Brain microvascular endothelial cell (primary cell): ENCODE measurements around the gene TBCA.
A peak's percentile ranks its signal among the peaks of the same experiment; 100 is the strongest.

Source experiments
- DNase-seq: peaks from one replicate; pipeline ENCODE4 v3.0.0-alpha.2; 2020
- H3K27ac ChIP-seq: fragments of 250-450 bp; sonication (Bioruptor Pico); 2 replicates; pipeline ENCODE4 v1.5.1; 2020; ENCODE audit warnings: mild to moderate bottlenecking, moderate library complexity
- H3K27me3 ChIP-seq: fragments of 250-450 bp; sonication (Bioruptor Pico); replicated peaks from 2 replicates; pipeline ENCODE4 v1.5.1; 2020; ENCODE audit warnings: mild to moderate bottlenecking
- H3K36me3 ChIP-seq: fragments of 250-450 bp; sonication (Bioruptor Pico); replicated peaks from 2 replicates; pipeline ENCODE4 v1.5.1; 2020; ENCODE audit warnings: mild to moderate bottlenecking
- H3K4me3 ChIP-seq: 2 replicates; pipeline ENCODE4 v1.5.1; 2011; ENCODE audit warnings: low read depth, mild to moderate bottlenecking, control low read depth, low read length, moderate library complexity
- in situ Hi-C: cut with HindIII; loops from 2 replicates; pipeline ENCODE4 v1.10.0; 2017; ENCODE audit warnings: low sequenced_read_pairs, low pct_ligation_motif_present
- TF ChIP-seq, protein P1 (sequence below): IDR thresholded peaks from 2 replicates; pipeline ENCODE4 v1.5.1; 2011; ENCODE audit warnings: low read depth, mild to moderate bottlenecking, moderate library complexity, low read length, control low read depth, inconsistent platforms; ENCODE audit errors: missing control alignments

Gene TBCA

DNA sequence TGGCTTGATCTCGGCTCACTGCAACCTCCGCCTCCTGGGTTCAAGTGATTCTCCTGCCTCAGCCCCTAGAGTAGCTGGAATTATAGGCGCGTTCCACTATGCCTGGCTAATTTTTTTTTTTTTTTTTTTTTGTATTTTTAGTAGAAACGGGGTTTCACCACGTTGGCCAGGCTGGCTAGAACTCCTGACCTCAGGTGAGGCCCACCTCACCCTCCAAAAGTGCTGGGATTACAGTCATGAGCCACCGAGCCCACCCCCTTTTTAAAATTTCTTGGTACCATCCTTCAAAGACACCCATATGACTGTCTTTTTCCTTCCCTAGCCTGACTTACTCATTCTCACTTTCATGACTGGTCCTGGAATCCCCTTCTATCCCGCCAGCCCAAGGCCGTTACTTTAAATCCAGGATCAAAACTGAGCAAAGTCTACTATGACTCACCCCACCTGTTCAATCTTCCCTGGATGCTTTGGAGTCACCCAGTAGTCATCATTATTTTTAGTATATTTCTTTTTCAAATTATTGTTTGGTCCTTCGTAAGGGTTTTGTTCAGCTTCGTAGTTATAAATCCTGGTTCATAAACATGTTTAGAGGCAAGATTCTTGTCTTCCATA is 1.2 kb upstream of the TBCA start:
- TF ChIP-seq, protein P1, sequence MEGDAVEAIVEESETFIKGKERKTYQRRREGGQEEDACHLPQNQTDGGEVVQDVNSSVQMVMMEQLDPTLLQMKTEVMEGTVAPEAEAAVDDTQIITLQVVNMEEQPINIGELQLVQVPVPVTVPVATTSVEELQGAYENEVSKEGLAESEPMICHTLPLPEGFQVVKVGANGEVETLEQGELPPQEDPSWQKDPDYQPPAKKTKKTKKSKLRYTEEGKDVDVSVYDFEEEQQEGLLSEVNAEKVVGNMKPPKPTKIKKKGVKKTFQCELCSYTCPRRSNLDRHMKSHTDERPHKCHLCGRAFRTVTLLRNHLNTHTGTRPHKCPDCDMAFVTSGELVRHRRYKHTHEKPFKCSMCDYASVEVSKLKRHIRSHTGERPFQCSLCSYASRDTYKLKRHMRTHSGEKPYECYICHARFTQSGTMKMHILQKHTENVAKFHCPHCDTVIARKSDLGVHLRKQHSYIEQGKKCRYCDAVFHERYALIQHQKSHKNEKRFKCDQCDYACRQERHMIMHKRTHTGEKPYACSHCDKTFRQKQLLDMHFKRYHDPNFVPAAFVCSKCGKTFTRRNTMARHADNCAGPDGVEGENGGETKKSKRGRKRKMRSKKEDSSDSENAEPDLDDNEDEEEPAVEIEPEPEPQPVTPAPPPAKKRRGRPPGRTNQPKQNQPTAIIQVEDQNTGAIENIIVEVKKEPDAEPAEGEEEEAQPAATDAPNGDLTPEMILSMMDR: no peak
- DNase-seq: no peak
- in situ Hi-C loops: no loop called here
- H3K27me3 ChIP-seq: no peaks in the 10 kb centered on the region
- no peaks in the 10 kb centered on the region for H3K36me3 ChIP-seq
- H3K4me3 ChIP-seq: no peak overlapping the region
- H3K27ac ChIP-seq: no peak overlapping the region

DNA sequence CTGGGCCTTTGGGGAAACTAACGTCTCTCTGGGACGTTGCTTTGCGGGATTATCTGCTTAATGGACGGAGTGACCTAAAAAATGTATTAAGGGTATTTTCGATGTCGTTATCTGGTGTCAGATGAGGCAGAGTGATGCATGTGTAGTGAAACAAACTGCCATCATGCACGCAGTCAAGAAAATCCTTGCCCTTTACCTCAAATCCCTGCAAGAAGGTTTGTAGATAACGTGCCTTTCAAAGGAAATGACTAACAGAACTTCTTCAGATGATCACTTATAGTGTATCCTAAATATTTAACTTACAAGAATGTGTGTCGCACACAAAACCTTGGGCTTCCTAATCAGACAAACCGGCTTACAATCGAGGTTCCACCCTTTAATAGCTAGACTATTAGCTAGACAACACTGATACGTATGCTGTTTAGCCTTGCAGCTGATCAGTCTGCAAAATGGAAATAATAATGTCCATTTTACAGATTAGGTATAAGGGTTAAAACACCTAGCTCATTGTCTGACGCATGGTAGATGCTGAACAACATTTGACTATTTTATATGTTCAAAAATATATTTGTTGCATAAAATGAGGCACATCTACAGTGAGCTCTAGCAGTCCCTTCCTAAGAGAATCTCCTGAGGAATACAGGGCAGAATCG is 541 bp upstream of the TBCA start:
- in situ Hi-C loops: no loop called here

DNA sequence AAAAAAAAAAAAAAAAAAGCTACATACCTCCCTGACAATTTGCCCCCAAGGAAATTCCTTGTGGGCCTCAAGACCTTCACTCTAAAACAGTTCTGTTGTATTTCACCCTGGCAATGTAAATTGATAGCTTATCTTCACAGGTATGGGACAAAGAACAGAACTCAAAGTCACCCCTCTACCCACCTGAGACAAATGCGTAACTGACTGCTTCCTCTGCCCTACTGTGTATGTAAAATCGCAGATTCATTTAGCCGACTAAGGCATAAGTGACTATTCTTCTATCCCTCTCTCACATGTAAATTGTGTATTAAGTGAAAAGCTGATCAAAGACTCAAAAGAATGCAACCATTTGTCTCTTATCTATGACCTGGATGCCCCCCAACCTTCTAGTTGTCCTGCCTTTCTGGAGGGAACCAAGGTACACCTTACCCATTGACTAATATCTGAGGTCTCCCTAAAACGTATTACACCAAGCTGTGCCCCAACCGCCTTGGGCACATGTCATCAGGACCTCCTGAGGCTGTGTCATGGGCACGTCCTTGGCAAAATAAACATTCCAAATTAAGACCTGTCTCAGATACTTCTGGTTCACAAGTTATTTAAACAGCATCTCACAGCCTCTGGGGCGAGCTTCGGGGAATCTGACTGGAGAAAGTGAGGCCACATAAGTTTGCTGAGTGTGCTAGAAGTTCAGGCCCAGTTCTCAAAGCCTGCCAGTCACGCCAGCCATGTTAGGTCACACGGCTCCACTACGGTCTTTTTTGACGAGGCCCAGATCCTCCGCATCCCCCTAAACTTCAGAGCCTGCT is 954 bp downstream of the TBCA start:
- H3K27me3 ChIP-seq: no peaks in the 10 kb centered on the region
- H3K27ac ChIP-seq: peak overlapping the region; percentile 93
- in situ Hi-C loops: no loop called here
- no peaks in the 10 kb centered on the region for H3K36me3 ChIP-seq
- H3K4me3 ChIP-seq: peak overlapping the region; percentile 81
- TF ChIP-seq, protein P1: no peak
- peak; percentile 42 for DNase-seq

More for the DNA sequence above, 541 bp upstream of the TBCA start:
- H3K27me3 ChIP-seq: no peaks in the 10 kb centered on the region
- peak overlapping the region; percentile 93 for H3K27ac ChIP-seq
- peak overlapping the region; percentile 81 for H3K4me3 ChIP-seq
- no peak for DNase-seq
- TF ChIP-seq, protein P1: no peak
- no peaks in the 10 kb centered on the region for H3K36me3 ChIP-seq

DNA sequence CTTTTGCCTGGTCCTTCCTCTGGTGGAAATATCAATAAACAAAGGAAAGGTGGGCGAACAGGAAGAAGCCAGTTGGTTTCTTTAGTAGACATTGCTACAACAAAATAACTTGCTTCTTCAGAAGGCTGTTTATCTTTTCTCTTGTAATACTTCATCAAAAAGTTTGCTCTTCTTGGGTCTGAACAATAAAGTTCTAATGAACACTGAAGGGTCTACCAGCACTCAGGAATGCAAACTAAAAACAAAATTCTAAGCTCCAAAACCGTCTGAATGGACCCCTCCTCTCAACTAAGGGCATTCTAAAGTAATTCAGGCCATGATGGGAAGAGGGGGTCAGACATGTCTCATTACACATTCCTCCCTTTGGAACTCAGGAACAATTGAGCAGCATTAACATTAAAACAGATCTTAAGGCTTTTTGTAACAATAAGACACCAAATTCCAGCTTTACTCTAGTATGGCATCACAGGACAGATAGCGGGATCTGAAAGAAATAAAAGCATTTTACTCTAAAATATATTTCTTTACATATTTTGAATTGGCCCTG is 2.3 kb downstream of the TBCA start:
- DNase-seq: no peak
- H3K4me3 ChIP-seq: no peak overlapping the region
- no peaks in the 10 kb centered on the region for H3K27me3 ChIP-seq
- H3K27ac ChIP-seq: no peak overlapping the region
- H3K36me3 ChIP-seq: no peaks in the 10 kb centered on the region
- in situ Hi-C loops: no loop called here
- TF ChIP-seq, protein P1: no peak

DNA sequence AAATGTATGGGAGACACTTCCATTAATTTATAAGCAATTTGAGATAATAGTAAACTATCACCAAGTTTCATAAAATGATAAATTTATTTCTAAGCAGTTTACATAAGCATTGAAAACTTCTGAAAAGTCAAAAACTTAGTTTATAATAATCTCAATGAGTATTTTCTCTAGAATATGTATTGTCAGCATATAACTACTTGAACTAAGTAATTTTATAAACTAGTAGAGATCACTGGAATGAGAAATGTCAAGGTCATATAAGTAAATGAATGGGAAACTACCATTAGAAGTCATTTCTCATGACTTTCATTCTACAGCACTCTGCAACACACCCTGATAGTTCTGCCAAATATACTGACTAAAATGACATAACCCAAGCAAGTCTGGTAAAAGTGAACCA is 3.4 kb downstream of the TBCA start:
- no peak overlapping the region for H3K27ac ChIP-seq
- no peaks in the 10 kb centered on the region for H3K27me3 ChIP-seq
- no peaks in the 10 kb centered on the region for H3K36me3 ChIP-seq
- no peak overlapping the region for H3K4me3 ChIP-seq
- in situ Hi-C loops: no loop called here
- DNase-seq: no peak
- TF ChIP-seq, protein P1: no peak
